NCI-H128 (cell line): Measurements from ENCODE around the gene XRCC1.

ENCODE experiments used
- DNase-seq: peaks from one replicate; lab custom pipeline; 2025; ENCODE audit not compliant: unreplicated experiment; lab: John Stamatoyannopoulos, UW

Gene XRCC1, protein sequence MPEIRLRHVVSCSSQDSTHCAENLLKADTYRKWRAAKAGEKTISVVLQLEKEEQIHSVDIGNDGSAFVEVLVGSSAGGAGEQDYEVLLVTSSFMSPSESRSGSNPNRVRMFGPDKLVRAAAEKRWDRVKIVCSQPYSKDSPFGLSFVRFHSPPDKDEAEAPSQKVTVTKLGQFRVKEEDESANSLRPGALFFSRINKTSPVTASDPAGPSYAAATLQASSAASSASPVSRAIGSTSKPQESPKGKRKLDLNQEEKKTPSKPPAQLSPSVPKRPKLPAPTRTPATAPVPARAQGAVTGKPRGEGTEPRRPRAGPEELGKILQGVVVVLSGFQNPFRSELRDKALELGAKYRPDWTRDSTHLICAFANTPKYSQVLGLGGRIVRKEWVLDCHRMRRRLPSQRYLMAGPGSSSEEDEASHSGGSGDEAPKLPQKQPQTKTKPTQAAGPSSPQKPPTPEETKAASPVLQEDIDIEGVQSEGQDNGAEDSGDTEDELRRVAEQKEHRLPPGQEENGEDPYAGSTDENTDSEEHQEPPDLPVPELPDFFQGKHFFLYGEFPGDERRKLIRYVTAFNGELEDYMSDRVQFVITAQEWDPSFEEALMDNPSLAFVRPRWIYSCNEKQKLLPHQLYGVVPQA

DNA sequence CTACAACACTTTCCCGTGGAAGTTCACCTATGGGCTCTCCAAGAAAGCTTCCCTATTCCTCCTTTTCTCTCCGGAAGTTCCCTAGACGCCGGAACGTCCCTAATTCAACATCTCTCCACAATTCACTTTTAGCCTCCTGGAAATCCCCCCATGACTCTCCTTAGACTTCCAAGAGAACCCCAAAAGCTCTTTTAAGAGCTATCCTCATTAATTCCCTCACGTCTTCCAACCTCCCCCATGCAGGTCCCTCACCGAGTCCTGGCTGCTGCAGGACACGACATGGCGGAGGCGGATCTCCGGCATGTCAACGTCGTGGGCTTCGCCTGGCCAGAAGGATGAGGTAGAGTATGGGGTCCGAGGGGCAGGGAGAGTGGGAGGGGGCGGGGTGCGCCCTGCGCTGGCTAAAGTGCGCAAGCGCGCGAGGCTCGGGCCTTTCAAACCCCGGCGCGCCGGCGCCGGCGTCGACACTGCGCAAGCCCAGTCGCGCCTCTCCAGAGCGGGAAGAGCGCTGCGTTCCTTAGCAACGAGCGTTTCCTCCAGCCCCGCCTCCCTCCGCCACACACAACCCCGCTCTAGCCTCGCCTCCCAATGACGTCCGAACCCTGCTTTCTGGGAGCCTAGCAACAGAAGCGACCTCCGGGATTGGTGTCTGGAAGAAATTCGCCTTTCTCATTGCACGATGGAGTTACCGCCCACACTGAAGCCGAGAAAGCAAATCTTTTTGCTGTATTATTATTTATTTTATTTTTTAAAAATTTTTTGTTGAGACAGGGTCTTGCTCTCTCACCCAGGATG, at the start of gene XRCC1, which contains the start of gene PINLYP:
XRCC1 (minus strand) TSS at position 372 of the 795 bp plus-strand sequence; CDS start at position 303, 69 bp downstream.
PINLYP (plus strand) TSS at position 646 of the 795 bp plus-strand sequence. CDS start 1,391 bp downstream, outside the sequence.
- peak; percentile 98 for DNase-seq

DNA sequence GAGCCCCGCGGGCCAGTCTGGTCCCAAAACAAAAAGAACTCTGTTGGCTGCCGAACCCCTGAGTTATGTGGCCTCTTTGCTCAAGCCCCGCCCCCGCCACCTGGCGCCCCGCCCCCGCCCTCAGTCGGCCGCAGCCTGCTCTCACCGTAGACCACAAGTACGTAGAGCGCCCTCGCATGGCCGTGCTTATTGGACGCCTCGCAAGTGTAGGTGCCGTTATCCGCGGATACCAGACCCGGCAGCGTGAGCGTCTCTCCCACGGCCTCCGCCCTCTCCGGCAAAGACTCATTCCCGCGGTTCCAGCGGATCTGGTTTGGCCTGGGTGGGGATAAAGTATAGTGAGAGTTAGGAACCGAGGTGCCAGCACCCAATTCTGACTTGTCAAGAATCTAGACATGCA, 49.6 kb upstream of the XRCC1 start:
- no peak for DNase-seq

DNA sequence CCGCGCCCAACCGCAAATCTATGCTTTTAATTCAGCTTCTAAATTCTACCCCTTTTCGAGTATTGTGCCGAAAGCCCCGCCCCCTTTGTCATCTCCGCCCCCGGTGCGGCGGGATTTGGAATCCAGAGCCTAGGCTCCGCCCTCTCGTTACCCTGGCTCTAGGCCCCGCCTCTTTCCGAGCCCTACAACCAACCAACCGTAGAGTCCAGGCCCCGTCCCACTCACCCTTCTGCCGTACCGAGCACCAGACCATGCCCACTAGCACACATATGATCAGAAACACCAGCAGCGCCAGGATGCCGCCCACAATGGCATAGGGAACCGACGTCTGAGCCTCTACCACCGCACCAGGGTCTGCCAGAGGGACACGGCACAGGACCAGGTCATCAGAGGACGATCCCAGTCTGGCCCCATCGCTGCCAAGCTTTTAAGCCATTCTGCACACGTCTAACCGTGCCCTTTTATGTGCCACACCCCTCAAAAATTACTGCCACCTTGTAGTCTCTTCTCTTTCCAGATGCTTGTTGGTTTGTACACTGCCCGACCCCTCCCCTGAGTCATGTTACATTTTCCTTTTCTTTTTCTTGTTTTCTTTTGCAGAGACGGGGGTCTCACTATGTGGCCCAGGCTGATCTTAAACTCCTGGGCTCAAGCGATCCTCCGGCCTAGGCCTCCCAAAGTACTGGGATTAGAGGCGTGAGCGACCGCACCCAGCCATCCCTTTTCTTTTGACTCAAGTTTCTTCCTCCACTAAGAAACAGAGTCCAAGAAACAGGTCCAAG, 48.8 kb upstream of the XRCC1 start:
- no peak for DNase-seq

DNA sequence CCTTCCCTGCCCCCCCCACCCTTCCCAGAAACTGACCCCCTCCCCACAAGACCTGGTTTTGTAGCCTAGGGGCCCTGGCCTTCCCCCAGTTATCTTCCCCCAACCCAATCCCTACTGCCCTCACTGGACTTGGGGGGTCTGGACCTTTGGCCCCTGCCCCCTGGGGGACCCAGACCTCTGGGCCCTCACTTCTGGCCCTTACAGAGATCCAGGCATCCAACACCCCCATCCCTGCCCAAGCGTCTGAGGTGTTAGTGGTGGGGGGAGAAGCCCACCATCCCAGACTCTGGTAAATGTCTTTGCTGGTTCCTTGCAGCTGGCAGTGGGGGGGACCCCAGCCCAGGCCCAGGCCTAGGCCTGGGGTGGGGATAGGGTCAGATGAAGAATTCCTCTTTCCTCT, 47.6 kb upstream of the XRCC1 start:
- no peak for DNase-seq

DNA sequence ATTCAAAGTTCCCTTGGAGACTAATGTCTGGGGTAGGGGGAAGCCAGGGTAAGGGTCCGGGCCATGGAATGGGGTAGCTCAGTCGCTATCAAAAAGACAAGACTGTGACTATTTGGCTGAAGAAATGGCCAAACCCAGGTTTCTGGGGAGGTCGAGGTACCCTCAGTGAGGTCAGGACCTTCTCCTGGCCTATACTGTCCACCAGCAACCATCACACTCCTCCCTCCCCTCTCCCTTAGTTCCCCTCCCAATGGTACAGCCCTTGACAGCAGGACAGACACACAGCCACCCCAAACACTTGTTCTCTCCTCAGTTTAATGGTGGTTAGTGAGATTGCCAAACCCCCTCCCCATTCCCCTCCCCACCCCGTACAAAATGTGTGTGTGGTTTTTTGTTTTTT, 46.7 kb upstream of the XRCC1 start:
- DNase-seq: no peak

DNA sequence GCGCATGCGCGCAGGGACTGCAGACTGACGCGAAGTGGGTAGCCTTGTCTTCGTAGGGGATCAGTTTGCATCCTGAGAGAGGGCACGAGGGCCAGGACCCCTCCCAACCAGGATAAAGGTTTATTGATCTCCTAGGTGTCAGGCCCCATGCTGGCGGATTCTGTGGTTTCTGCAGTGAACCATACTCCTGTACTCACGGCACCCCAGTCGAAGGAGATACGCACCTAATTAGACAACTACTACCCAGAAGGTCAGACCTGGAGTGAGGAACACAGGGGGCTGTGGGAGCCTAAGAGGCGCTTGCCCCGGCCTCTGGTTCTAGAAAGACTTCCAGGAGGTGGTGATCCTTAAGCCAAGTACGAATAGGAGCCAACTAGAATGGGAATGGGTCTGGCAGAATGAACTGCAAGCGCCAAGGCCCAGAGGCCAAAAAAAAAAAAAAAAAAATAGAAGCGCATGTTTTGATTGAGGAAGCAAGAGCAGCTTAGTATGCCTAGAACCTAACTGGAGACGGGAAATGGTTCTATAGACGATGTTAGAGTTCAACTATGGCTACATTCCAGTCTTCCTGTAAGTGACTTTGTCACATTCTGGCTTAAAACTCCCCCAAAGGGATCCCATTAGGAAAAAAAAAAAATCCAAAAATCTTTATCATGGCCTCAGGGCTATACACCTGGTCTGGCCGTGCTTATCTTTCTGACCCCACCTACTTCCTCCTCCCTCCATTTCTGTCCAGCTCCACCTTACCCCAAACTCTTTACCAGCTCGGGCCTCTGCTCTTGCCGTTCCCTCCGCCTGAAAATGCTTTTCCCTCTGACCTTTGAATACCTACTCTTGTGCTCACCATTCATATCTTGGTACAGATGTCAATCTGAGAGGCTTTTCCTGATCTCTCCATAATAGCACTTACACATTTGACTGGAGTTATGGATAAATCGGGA, 45.0 kb upstream of the XRCC1 start:
- DNase-seq: no peak

DNA sequence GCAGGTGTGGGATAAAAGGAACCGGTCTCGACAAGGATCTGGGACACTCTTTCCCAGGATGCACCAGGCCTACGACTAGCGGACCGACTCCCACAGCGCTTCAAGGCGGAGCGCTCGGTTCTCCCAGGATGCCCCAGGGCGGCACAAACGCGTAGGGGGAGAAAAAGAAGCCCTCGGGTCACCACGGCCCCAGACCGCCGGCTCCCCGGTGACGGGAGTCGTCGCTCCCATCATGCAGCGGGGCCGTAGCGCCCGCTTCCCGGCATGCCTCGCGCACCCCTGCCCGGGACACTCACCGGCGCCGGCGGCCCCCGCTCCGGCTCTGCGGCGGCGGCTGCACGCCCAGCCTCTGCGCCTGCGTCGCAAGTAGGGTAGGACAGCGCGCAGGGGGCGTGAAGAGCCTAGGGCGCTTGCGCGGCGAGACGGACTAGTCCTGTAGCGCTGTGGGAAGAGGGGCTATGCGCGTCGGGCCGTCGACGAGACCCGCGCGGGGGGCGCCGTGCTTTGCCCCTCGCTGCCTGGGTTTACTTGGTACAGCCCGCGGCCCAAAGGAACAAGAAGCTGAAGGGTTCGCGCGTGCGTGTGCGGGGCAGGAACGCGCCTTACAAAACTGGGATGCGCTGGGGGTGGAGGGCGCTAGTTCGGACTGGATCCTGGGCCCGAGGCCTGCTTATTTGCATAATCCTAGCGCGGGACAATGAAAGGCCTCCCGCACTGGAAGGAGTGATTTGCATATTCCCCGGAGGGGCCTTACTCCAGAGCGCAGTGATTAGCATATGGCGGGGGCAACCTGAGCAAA, 44.1 kb upstream of the XRCC1 start, which contains the start of gene ZNF428:
ZNF428 (minus strand) TSS at position 368 of the 799 bp plus-strand sequence. CDS start 5,325 bp downstream, outside the sequence.
- DNase-seq: peak; percentile 76

DNA sequence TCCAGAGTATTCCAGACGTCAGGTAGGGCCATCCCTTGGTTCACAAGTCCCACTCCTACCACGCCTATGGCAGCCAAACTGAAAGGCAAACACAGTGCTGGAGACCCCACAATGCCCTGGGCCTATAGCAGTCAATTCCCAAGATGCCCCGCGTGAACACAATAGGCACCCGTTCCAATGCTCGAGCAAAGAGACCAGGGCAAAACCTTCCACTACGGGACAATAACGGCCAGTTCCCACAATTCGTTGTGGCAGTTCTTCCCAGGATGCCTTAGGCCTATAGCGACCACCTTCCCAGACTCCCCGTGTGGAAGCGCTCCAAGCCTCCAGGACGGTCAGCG, 43.6 kb upstream of the XRCC1 start:
- DNase-seq: peak; percentile 58

DNA sequence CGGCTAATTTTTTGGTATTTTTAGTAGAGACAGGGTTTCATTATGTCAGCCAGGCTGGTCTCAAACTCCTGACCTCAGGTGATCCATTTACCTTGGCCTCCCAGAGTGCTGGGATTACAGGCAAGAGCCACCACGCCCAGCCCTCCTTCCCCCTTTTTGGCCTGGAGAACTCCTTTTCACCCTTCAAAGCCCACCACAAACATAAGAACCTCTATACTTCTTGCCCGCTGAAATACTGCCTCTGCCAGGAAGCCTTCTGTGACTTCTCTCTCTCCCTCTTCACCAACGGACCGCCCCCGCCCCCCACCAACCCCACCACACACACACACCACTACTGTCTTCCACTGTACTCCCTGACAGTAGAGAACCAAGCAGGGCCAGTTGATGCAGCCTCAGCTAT, 41.6 kb upstream of the XRCC1 start:
- no peak for DNase-seq

DNA sequence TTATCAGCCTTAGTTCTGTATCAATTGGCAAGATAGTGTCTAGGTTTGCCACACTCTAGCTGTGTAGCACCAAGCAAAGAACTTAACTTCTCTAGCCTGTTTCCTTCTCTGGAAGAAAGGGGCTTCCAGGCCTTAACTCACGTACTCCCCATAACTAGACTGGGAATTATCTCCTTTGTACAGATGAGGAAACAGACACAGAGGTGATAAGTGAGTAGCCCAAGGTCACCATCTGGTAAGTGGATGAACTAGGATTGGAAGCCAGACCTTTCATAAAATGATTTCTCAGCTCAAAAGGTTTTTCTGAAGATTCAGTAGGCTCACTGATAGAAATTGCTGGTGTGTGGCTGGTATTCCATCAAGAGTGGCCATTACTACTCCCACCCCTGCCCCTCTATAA, 41.0 kb upstream of the XRCC1 start:
- DNase-seq: no peak

DNA sequence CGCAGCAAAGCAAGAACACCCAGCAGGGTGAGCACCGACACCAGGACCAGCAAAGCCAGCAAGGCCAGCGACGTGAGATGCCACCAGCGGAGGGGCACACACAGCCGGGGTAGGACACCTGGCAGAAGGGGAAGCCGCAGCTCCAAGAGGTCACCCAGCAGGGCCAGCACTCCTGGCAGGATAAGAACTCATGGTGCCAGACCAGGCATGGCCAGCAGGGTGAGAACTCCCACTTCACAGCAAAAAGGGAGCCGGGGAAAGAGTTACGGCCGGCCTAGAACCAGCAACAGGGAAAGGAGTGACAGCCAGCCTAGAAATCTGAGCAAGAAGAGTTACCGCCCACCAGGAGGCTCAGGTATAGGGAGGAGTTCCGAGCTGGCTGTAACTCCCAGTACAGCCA, 37.0 kb upstream of the XRCC1 start:
- DNase-seq: no peak

DNA sequence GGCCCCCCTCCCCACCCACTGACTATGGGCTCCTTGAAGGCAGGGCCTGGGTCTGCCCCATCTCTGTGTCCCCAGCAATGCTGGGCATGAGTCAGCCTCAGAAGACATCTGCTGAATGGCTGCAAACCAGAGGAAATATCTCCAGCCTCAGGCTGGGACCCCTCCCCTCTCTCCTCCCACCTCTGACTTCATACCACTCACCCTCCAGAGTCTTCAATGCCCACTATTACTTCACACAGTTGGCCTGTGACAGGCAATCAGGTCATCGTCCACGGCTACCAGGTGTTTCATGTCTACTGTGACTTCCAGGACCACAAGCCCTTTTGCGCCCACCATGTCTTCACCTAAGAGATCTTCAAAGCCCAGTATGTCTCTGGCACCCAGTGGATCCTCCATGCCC, 36.5 kb upstream of the XRCC1 start, which contains the start of gene SRRM5:
SRRM5 (plus strand) TSS at position 301 of the 400 bp plus-strand sequence; CDS start at position 335, 34 bp downstream.
- DNase-seq: no peak

DNA sequence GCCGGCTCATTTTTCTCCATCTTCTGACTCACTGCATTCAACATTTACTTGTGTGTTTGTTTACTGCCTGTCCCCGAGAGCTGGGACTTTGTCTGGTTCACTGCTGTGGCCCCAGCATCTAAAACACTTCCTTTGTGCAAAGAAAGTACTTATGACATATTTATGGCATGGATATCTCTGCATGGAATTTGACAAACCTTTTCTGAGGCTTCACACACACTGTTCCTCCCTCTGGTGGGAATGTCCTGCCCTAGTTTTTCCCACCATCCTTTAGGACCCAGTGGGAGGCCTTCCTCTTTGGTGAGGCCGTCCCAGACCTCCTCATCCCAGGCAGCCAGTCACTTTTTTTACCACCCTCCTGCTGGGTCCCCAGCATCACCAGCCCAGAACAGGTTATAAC, 35.2 kb upstream of the XRCC1 start:
- DNase-seq: no peak

DNA sequence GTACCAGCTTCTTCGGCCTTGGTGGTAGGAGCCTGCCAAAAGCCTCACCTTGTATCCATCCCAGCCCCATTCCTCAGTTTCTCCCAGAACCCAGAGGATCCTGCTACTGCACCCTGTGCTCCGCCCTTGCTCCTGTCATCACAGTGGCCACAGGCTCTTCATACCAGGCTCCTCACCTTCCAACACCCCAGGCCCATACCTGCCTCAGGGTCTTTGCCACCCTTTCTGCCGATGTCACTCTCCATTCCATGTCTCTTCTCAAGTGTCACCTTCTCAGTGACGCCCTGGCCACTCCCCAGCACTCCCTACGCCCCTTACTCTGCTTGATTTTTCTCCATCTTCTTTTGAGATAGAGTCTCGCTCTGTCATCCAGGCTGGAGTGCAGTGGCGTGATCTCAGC, 34.5 kb upstream of the XRCC1 start:
- DNase-seq: no peak

DNA sequence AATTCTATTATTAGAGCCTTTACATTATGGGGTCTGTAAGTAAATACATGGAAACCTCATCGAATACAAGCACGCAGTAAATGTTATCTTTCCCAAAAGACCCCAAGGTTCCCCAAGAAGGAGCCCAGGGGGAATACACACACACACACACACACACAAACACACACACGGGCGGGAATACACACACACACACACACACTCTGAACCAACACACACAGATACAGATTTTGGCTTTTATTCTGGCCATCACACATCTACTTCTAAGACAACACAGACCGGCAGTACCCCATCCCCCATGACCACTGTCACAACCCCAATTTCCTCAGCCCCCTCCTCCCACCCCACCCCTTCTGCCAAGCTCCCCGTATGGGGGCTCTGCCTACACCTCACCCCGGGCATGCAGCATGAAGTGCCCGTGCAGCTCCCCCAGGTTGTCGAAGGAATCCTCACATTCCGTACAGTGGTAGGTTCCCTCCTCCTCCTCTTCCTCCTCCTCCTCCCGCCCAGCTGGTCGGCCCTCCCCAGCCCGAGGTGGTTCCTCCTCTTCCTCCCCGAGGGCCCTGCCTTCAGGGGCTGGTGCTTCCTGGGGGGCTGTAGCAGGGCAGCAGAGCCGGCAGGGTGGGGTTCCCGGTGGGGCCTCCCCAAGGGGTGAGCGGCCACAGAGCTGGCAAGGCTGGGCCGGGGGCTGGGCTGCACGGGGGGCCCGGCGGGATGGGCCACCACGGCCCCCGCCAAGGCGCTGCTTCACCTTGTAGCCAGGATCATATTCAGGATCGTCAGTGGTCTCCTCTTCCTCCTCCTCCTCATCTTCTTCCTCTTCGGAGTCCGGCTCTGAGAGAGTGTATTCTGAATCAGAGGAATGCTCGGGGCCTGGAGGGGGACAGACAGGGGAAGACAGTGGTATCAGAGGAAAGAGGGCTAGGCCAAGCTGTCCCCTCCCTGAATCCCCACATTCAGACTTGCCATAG, 32.2 kb upstream of the XRCC1 start:
- no peak for DNase-seq

DNA sequence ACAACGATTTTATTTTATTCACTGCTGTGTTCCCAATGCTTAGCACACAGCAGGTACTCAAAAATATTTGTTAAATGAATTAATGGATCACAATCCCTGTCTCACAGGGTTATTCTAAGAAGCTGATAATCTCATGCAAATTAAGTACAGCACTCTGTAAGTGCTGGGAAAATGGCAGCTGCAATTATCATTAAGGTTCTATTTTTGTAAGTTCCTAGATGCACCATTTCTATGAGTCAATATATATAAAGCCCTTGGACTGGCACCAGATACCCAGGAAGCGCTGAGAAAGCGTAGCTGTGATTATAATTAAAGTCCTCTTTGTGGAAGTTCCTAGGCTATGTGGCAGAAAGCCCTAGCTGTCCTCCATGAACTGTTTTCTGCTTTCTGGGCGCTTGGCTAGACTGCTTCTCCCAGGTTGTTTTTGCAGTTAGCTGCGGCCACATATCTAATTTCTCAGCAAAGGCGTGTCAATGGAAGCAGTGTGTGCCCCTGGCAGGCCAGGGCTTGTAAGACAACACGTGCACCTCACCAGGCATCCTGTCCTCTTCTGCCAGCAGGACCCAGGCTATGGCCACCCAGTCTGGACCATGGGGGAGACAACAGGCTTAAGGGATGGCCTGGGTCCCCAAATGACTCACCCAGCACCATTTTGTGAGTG, 31.4 kb upstream of the XRCC1 start:
- DNase-seq: no peak
